ENCODE results near the gene KHDC1.
"Not testable (repeated sequence)": the region's sequence is repeated elsewhere in the genome, so short reads cannot be mapped to it uniquely, and the experiment has no call there.

DNA sequence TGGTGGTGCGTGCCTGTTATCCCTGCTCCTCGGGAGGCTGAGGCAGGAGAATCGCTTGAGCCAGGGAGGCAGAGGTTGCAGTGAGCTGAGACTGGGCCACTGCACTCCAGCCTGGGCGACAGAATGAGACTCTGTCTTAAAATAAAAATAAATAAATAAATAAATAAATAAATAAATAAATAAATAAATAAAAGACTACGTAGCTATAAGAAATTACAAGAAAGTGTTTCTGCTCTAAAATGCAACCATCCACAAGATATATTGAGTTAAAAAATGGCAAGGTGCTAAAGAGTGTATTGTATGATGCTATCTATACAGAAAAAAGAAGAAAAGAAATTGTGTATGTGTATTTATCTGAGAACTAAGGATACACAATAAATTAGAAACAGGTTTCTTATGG lies 8.7 kb downstream of the KHDC1 start:
- TF ChIP-seq, protein P1, sequence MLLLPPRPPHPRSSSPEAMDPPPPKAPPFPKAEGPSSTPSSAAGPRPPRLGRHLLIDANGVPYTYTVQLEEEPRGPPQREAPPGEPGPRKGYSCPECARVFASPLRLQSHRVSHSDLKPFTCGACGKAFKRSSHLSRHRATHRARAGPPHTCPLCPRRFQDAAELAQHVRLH (tag by site-specific recombination; IDR thresholded peaks at IDR 0.05): 0 out of 2 replicates have a peak, but pooled peaks have one; percentile 38
- not testable (repeated sequence) for TF ChIP-seq CTCF (tag by site-specific recombination; IDR thresholded peaks at IDR 0.05)

All from HEK293 (cell line).